GM12878 (cell line): Measurements from ENCODE around the gene ATP1A3.

Source experiments
- BACH1 ChIP-seq: fragments of 450-650 bp; IDR thresholded peaks from 2 replicates; pipeline ENCODE4 v1.6.1; 2017; ENCODE audit warnings: mild to moderate bottlenecking, borderline replicate concordance
- EP300 ChIP-seq, 2 experiments: fragments of 150-350 bp in 1 of 2; IDR thresholded peaks; 2 replicates each; pipeline ENCODE4 v1.6.1; 2011 to 2012; ENCODE audit warnings: low read depth in 2 of 2, low read length in 2 of 2, borderline replicate concordance in 1 of 2, improper control_type of control experiment in 1 of 2, inconsistent platforms in 1 of 2; ENCODE audit not compliant: control insufficient read depth in 1 of 2
- MXI1 ChIP-seq: fragments of 150-350 bp; IDR thresholded peaks from 2 replicates; pipeline ENCODE4 v1.6.1; 2011; ENCODE audit warnings: low read depth, mild to moderate bottlenecking, inconsistent platforms, low read length, improper control_type of control experiment
- NR2C1 ChIP-seq: fragments of 450-650 bp; IDR thresholded peaks from 2 replicates; pipeline ENCODE4 v1.6.1; 2017; ENCODE audit warnings: antibody characterized with exemption, mild to moderate bottlenecking, moderate library complexity
- NRF1 ChIP-seq: conservative IDR thresholded peaks from 2 replicates; pipeline ENCODE4 v1.6.1; 2011; ENCODE audit warnings: mild to moderate bottlenecking, low read depth, low read length, improper control_type of control experiment
- SMARCA5 ChIP-seq: fragments of 450-650 bp; IDR thresholded peaks from 2 replicates; pipeline ENCODE4 v1.6.1; 2017; ENCODE audit warnings: mild to moderate bottlenecking
- SREBF2 ChIP-seq: IDR thresholded peaks from 2 replicates; pipeline ENCODE4 v1.6.1; 2012; ENCODE audit warnings: mild to moderate bottlenecking, low read length
- TAF1 ChIP-seq: IDR thresholded peaks from 2 replicates; pipeline ENCODE4 v1.6.1; 2011; ENCODE audit warnings: mild to moderate bottlenecking, low read depth, low read length, borderline replicate concordance
- TCF3 ChIP-seq: IDR thresholded peaks from 2 replicates; pipeline ENCODE4 v1.6.1; 2012; ENCODE audit warnings: low read depth, mild to moderate bottlenecking, low read length, borderline replicate concordance; ENCODE audit not compliant: insufficient read depth
- TF ChIP-seq, protein P1 (sequence below), 3 experiments: IDR thresholded peaks in 2 of 3; conservative IDR thresholded peaks in 1 of 3; 2 replicates each; pipeline ENCODE4 v1.5.1; 2011; ENCODE audit warnings: low read depth in 3 of 3, low read length in 3 of 3, mild to moderate bottlenecking in 3 of 3, control low read depth in 2 of 3, moderate library complexity in 2 of 3, inconsistent platforms in 1 of 3, mixed read lengths in 1 of 3; ENCODE audit not compliant: control insufficient read depth in 2 of 3, insufficient read depth in 1 of 3; ENCODE audit errors: extremely low read depth in 1 of 3

GRCh38 chr19:41933693-41934426 is 60.2 kb downstream of the ATP1A3 start:
- TF ChIP-seq, protein P1, sequence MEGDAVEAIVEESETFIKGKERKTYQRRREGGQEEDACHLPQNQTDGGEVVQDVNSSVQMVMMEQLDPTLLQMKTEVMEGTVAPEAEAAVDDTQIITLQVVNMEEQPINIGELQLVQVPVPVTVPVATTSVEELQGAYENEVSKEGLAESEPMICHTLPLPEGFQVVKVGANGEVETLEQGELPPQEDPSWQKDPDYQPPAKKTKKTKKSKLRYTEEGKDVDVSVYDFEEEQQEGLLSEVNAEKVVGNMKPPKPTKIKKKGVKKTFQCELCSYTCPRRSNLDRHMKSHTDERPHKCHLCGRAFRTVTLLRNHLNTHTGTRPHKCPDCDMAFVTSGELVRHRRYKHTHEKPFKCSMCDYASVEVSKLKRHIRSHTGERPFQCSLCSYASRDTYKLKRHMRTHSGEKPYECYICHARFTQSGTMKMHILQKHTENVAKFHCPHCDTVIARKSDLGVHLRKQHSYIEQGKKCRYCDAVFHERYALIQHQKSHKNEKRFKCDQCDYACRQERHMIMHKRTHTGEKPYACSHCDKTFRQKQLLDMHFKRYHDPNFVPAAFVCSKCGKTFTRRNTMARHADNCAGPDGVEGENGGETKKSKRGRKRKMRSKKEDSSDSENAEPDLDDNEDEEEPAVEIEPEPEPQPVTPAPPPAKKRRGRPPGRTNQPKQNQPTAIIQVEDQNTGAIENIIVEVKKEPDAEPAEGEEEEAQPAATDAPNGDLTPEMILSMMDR (IDR thresholded peaks at IDR 0.05 in 2 of 3, conservative IDR thresholded peaks at IDR 0.05 in 1 of 3; ENCODE audit: control insufficient read depth in 2 of 3, extremely low read depth in 1 of 3, insufficient read depth in 1 of 3, low read depth in 3 of 3, low read length in 3 of 3): no peak
- TF ChIP-seq BACH1 (no peak), TCF3 (no peak), EP300 (IDR thresholded peaks at IDR 0.05; ENCODE audit: borderline replicate concordance in 1 of 2, control insufficient read depth in 1 of 2, low read depth in 2 of 2, low read length in 2 of 2) (no peak), SREBF2 (no peak), NR2C1 (no peak), MXI1 (no peak), TAF1 (no peak), SMARCA5 (no peak), NRF1 (no peak)
